Measurements from ENCODE around the gene TTC28.

DNA sequence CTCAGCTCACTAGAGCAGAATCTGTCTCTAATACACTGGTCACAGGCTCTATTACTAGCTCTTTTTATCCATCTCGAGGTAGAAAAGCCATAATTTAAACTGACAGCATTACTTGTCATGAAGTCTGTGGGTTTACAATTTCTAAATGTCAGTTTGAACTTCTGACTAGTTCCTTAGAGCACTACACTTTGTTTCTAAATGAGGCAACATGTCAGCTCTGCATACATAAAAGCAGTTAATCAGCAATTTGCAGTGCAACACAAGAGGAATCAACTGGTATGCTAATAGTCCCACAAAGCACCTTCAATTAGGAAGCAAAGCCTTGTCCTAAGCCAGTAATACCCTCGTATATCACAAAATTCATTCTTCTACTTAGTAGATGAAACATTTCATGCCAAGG lies 321.3 kb downstream of the TTC28 start:
- no peak for TF ChIP-seq CTCF (conservative IDR thresholded peaks at IDR 0.05 in 1 of 2, IDR thresholded peaks at IDR 0.05 in 1 of 2; ENCODE audit: low read depth in 1 of 2, low read length in 2 of 2)
- no peak for TF ChIP-seq EZH2 (IDR thresholded peaks at IDR 0.05; ENCODE audit: low read length, missing control alignments)
